ENCODE measurements around the gene KYNU.
"Not testable (repeated sequence)": the region's sequence is repeated elsewhere in the genome, so short reads cannot be mapped to it uniquely, and the experiment has no call there.

Gene KYNU

GRCh38 chr2:142865924-142866323, 11.5 kb upstream of the KYNU start:
- TF ChIP-seq, protein P1, sequence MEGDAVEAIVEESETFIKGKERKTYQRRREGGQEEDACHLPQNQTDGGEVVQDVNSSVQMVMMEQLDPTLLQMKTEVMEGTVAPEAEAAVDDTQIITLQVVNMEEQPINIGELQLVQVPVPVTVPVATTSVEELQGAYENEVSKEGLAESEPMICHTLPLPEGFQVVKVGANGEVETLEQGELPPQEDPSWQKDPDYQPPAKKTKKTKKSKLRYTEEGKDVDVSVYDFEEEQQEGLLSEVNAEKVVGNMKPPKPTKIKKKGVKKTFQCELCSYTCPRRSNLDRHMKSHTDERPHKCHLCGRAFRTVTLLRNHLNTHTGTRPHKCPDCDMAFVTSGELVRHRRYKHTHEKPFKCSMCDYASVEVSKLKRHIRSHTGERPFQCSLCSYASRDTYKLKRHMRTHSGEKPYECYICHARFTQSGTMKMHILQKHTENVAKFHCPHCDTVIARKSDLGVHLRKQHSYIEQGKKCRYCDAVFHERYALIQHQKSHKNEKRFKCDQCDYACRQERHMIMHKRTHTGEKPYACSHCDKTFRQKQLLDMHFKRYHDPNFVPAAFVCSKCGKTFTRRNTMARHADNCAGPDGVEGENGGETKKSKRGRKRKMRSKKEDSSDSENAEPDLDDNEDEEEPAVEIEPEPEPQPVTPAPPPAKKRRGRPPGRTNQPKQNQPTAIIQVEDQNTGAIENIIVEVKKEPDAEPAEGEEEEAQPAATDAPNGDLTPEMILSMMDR (IDR thresholded peaks at IDR 0.05; ENCODE audit: low read depth, low read length): no peak
- DNase-seq (ENCODE audit: extremely low read depth, low read depth): no peak

- TF ChIP-seq, protein P1 (IDR thresholded peaks at IDR 0.05; ENCODE audit: low read depth, low read length): no peak
- no peak for DNase-seq (ENCODE audit: extremely low read depth, low read depth)
Observed at GRCh38 chr2:142866426-142866825, 11.0 kb upstream of the KYNU start.

DNA sequence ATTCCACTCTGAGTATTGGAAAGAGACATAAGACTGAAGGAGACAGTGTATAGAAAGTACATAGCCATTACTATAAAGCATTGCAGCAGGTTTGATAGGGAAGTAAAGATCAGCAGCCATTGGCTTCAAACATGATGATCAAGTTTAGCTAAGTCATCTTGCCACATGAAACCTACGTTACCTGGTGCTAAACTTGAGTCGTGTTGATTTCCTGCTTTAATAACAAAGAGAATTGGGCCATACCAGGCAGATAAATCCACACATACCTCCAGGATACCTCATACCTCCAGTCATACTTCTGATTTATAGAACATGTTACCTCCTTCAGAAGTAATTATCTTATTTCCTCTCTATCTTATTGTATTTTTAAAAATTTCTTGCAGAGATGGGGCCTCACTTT, 10.3 kb upstream of the KYNU start:
- DNase-seq (ENCODE audit: extremely low read depth, low read depth): no peak
- TF ChIP-seq, protein P1 (IDR thresholded peaks at IDR 0.05; ENCODE audit: low read depth, low read length): no peak

- TF ChIP-seq, protein P1 (IDR thresholded peaks at IDR 0.05; ENCODE audit: low read depth, low read length): no peak
- no peak for DNase-seq (ENCODE audit: extremely low read depth, low read depth)
Observed at GRCh38 chr2:142868229-142868762, 9.2 kb upstream of the KYNU start.

GRCh38 chr2:142869065-142869460, 8.4 kb upstream of the KYNU start:
- DNase-seq (ENCODE audit: extremely low read depth, low read depth): not testable (repeated sequence)

DNA sequence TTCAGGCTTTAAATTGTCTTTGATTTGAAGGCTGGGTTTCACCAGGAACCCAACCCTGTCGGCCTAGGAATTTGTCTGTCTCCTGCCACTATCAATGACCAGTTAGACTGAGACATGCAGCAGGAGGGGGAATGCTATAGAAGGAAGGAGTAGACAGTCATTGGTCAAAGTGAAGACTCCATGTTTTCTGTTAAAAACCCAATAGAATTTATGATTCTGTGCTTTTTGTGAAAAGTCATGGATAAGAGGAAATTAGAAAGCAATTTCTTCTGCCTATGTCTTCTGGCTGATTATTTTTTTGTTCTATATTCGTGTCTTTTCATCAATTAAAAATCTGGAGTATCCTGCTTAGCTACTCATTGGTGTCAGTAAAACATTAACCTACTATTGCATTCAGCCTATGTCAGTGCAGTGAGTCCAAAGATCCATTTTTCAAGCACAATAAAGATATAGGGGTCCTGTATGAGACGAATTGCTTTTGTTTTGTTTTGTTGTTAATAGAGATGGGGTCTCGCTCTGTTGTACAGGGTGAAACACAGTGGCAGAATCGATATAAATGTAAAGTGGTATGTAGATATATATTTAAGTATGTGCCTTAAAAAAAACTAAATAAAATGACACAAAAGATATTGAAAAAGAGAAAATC, 7.9 kb upstream of the KYNU start:
- TF ChIP-seq, protein P1 (IDR thresholded peaks at IDR 0.05; ENCODE audit: low read depth, low read length): no peak
- no peak for DNase-seq (ENCODE audit: extremely low read depth, low read depth)

GRCh38 chr2:142870526-142870925, 6.9 kb upstream of the KYNU start:
- TF ChIP-seq, protein P1 (IDR thresholded peaks at IDR 0.05; ENCODE audit: low read depth, low read length): no peak

DNA sequence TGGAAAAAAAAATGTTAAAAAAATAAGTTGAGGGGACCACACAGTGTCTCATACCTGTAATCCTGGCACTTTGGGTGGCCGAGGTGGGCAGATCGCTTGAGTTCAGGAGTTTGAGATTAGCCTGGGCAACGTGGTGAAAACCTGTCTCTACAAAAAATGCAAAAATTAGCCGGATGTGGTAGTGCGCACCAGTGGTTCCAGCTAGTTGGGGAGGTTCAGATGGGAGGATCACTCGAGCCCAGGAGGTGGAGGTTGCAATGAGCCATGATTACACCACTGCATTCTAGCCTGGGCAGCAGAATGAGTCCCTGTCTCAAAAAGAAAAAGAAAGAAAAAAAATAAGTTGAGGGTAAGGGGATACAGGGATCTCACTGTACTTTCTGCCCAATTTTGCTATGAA, 6.1 kb upstream of the KYNU start:
- DNase-seq (ENCODE audit: extremely low read depth, low read depth): no peak
- TF ChIP-seq, protein P1 (IDR thresholded peaks at IDR 0.05; ENCODE audit: low read depth, low read length): no peak

More at GRCh38 chr2:142870526-142870925, 6.9 kb upstream of the KYNU start:
- DNase-seq (ENCODE audit: extremely low read depth, low read depth): no peak

Measured in AG09319 (cell line).